Left ventricle myocardium inferior (tissue), 1 donor: Measurements from ENCODE around the gene GAS6. TPM values are rescaled to one million over a fixed set of nuclear protein-coding genes. Genes with fewer than 3 reads are reported as not detected.
"Not testable (repeated sequence)": the region's sequence is repeated elsewhere in the genome, so short reads cannot be mapped to it uniquely, and the experiment has no call there.

Source experiments
- DNase-seq: peaks from one replicate; pipeline ENCODE4 v3.0.0-alpha.2; 2020
- H3K27ac ChIP-seq: fragments of 200-600 bp; replicated peaks from 2 replicates; pipeline ENCODE4 v1.8.0; 2021
- H3K27me3 ChIP-seq: fragments of 200-600 bp; 2 replicates; pipeline ENCODE4 v1.8.0; 2021; ENCODE audit warnings: low read depth
- H3K36me3 ChIP-seq: fragments of 200-600 bp; 2 replicates; pipeline ENCODE4 v1.8.0; 2021
- H3K4me1 ChIP-seq: fragments of 200-600 bp; 2 replicates; pipeline ENCODE4 v1.8.0; 2021
- H3K4me3 ChIP-seq: fragments of 200-600 bp; 2 replicates; pipeline ENCODE4 v1.8.0; 2021; ENCODE audit warnings: mild to moderate bottlenecking, moderate library complexity
- H3K9me3 ChIP-seq: fragments of 200-600 bp; replicated peaks from 2 replicates; pipeline ENCODE4 v1.8.0; 2021
- intact Hi-C: fragments of 100-400 bp; cut with micrococcal nuclease; formaldehyde crosslinking; loops from one replicate; pipeline ENCODE4 v1.11.0; 2022
- total RNA-seq: library from RNA; stranded (reverse); fragmentation: NEBNext Ultra II Directional; extraction: Animal tissue kit (Norgen Biotek cat#: 25700); gene quantifications from one replicate; pipeline ENCODE4 v1.2.1, GENCODE V29; 2021
- TF ChIP-seq, protein P1 (sequence below): fragments of 200-600 bp; IDR thresholded peaks from 2 replicates; pipeline ENCODE4 v1.8.0; 2021; ENCODE audit warnings: antibody characterized with exemption, mild to moderate bottlenecking, borderline replicate concordance
- donor health status: DM: no; HTN: yes; CAD: no; lungs with severe emphysema.

The GAS6 gene
- total RNA-seq, 1 donor from 2014 or later = 186 TPM

DNA sequence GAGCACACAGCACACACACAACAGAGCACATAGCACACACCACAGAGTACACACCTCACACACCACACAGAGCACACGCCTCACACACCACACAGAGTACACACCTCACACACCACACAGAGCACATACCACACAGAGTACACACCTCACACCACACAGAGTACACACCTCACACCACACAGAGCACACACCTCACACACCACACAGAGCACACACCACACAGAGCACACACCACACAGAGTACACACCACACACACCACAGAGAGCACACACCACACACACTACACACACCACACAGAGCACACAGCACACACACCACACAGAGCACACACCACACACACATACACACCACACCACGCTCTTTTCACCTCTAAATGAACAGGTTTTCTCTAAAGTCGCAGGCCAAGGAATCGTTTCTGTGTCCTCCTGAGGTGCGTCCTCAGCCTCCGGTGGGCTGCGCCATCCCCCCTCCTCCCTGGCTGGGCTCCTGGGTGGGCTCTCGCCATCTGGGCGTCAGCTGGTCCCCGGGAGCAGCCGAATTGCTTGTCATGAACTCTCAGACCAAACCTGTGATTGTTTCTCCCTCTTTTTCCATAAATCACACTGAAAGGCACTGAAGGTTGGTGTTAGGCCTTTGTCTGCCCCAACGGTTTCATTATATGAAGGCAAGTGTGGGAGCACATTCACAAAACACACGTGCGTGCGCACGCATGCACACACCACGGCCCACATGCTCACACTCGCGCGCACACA, 67.5 kb downstream of the GAS6 start:
- peaks cover 9% of the 10 kb centered on the region for H3K27me3 ChIP-seq
- intact Hi-C loops = no loop called here
- DNase-seq = no peak
- no peak overlapping the region for H3K4me3 ChIP-seq
- no peaks in the 10 kb centered on the region for H3K9me3 ChIP-seq
- H3K36me3 ChIP-seq = no peaks in the 10 kb centered on the region
- no peak overlapping the region for H3K27ac ChIP-seq
- H3K4me1 ChIP-seq = peaks cover 1% of the 10 kb centered on the region
- TF ChIP-seq, protein P1, sequence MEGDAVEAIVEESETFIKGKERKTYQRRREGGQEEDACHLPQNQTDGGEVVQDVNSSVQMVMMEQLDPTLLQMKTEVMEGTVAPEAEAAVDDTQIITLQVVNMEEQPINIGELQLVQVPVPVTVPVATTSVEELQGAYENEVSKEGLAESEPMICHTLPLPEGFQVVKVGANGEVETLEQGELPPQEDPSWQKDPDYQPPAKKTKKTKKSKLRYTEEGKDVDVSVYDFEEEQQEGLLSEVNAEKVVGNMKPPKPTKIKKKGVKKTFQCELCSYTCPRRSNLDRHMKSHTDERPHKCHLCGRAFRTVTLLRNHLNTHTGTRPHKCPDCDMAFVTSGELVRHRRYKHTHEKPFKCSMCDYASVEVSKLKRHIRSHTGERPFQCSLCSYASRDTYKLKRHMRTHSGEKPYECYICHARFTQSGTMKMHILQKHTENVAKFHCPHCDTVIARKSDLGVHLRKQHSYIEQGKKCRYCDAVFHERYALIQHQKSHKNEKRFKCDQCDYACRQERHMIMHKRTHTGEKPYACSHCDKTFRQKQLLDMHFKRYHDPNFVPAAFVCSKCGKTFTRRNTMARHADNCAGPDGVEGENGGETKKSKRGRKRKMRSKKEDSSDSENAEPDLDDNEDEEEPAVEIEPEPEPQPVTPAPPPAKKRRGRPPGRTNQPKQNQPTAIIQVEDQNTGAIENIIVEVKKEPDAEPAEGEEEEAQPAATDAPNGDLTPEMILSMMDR = no peak

DNA sequence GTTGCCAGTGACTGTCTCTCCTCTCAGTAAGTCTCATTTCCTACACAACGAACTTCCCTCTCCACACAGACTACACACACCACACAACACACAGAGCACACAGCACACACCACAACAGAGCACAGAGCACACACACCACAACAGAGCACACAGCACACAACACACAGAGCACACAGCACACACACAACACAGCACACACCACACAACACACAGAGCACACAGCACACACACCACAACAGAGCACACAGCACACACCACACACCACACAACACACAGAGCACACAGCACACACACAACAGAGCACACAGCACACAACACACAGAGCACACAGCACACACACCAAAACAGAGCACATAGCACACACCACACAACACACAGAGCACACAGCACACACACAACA, 68.5 kb downstream of the GAS6 start:
- intact Hi-C loops = not testable (repeated sequence)

GRCh38 chr13:113794764-113795173, 69.1 kb downstream of the GAS6 start:
- no peaks in the 10 kb centered on the region for H3K4me1 ChIP-seq
- no peaks in the 10 kb centered on the region for H3K36me3 ChIP-seq
- no peak for DNase-seq
- H3K9me3 ChIP-seq = no peaks in the 10 kb centered on the region
- no peak overlapping the region for H3K4me3 ChIP-seq
- no peak overlapping the region for H3K27ac ChIP-seq
- H3K27me3 ChIP-seq = peaks cover 9% of the 10 kb centered on the region
- TF ChIP-seq, protein P1 = no peak
- intact Hi-C loops = no loop called here

More for the DNA sequence above, 68.5 kb downstream of the GAS6 start:
- H3K4me1 ChIP-seq, H3K27ac ChIP-seq, H3K9me3 ChIP-seq, H3K36me3 ChIP-seq, H3K27me3 ChIP-seq, DNase-seq, H3K4me3 ChIP-seq: not testable (repeated sequence)

GRCh38 chr13:113794086-113794485, 69.8 kb downstream of the GAS6 start:
- TF ChIP-seq, protein P1 = no peak
- DNase-seq = no peak
- H3K4me1 ChIP-seq = no peaks in the 10 kb centered on the region

DNA sequence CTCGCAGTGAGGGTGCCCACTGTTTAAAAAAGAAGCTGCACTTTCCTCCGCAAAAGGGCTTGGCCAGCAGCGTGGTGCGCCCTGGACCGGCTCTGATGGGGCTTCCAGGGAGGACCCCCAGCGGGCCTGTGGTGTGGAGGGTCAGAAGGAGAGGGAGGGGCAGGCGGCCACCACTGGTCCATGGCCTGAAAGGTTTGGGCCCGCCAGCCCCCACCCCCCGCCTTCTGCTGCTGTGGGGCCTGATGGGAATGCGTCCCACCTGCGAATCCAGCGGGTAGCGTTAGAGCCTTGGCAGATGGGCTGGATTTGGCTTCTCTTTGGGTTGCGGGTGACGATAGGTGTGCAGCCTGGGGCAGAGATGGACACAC, 70.2 kb downstream of the GAS6 start:
- no peaks in the 10 kb centered on the region for H3K36me3 ChIP-seq
- TF ChIP-seq, protein P1 = no peak
- no peak for DNase-seq
- intact Hi-C loops = no loop called here
- peaks cover 9% of the 10 kb centered on the region for H3K27me3 ChIP-seq
- no peak overlapping the region for H3K4me3 ChIP-seq
- no peak overlapping the region for H3K27ac ChIP-seq
- no peaks in the 10 kb centered on the region for H3K9me3 ChIP-seq
- H3K4me1 ChIP-seq = no peaks in the 10 kb centered on the region

More at GRCh38 chr13:113794086-113794485, 69.8 kb downstream of the GAS6 start:
- no peak overlapping the region for H3K4me3 ChIP-seq
- intact Hi-C loops = no loop called here
- H3K36me3 ChIP-seq = no peaks in the 10 kb centered on the region
- H3K9me3 ChIP-seq = no peaks in the 10 kb centered on the region
- no peak overlapping the region for H3K27ac ChIP-seq
- H3K27me3 ChIP-seq = peaks cover 9% of the 10 kb centered on the region

- no peak overlapping the region for H3K27ac ChIP-seq
- H3K4me1 ChIP-seq = no peaks in the 10 kb centered on the region
- no peaks in the 10 kb centered on the region for H3K9me3 ChIP-seq
- H3K4me3 ChIP-seq = no peak overlapping the region
- intact Hi-C loops = no loop called here
- no peak for DNase-seq
- TF ChIP-seq, protein P1 = no peak
- H3K36me3 ChIP-seq = no peaks in the 10 kb centered on the region
- peaks cover 9% of the 10 kb centered on the region for H3K27me3 ChIP-seq
These were observed 70.8 kb downstream of the GAS6 start for GRCh38 chr13:113792886-113793717.
